ENCODE measurements around the gene SATB2. TPM values are rescaled to one million over a fixed set of nuclear protein-coding genes. Genes with fewer than 3 reads are reported as not detected.
A peak's percentile ranks its signal among the peaks of the same experiment; 100 is the strongest.

The SATB2 gene
- total RNA-seq, 1 experiment from 2014 or later: 3.0 TPM

DNA sequence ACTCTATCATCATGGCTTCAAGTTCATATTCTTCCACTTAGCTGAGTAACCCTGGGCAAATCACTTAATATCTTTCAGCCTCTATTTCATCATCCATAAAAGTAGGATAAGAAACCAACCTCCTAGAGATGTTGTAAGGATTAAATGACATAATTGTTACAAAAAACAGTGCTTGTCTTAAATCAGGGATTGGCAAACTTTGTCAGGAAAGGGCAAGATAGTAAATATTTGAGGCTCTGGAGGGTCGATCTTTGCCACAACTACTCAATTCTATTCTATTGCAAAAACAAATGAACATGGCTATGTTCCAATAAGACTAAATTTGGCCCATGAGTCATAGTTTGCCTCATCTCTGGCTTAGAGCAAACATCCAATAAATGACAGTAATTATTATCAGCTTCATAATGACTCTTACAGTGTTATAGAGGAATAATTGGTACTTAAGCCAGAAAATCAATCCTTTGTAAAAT lies 184.7 kb downstream of the SATB2 start:
- Histone ChIP-seq H3K9me3 (ENCODE audit: low read length) (no peaks in the 10 kb centered on the region), H3K36me3 (ENCODE audit: low read depth, low read length) (no peaks in the 10 kb centered on the region), H2AFZ (ENCODE audit: low read length) (no peak overlapping the region), H3K27me3 (ENCODE audit: low read length) (no peaks in the 10 kb centered on the region), H3K4me1 (ENCODE audit: insufficient read depth, low read length) (peaks cover 8% of the 10 kb centered on the region), H4K20me1 (ENCODE audit: low read length) (no peaks in the 10 kb centered on the region), H3K4me2 (ENCODE audit: low read length) (no peak overlapping the region), H3K9ac (ENCODE audit: low read length) (no peak overlapping the region), H3K9me2 (replicated peaks; ENCODE audit: low read length) (no peaks in the 10 kb centered on the region), H3K27ac (ENCODE audit: low read length) (no peak overlapping the region), H3K4me3 (ENCODE audit: low read length) (no peak overlapping the region), H3F3A (ENCODE audit: low read length, unreplicated experiment) (no peaks in the 10 kb centered on the region), H3K79me2 (ENCODE audit: low read length) (no peaks in the 10 kb centered on the region)
- ATAC-seq (no peak), DNase-seq (peak; percentile 31)
- ChIA-PET POLR2A (ENCODE audit: unreplicated experiment) (no interaction called here), CTCF (no interaction called here)
- intact Hi-C loops (cut with micrococcal nuclease): no loop called here
- TF ChIP-seq EZH2phosphoT487 (IDR thresholded peaks at IDR 0.05; ENCODE audit: borderline replicate concordance, low read length): no peak
- BruUV-seq (replicated peaks): no TSS peak

DNA sequence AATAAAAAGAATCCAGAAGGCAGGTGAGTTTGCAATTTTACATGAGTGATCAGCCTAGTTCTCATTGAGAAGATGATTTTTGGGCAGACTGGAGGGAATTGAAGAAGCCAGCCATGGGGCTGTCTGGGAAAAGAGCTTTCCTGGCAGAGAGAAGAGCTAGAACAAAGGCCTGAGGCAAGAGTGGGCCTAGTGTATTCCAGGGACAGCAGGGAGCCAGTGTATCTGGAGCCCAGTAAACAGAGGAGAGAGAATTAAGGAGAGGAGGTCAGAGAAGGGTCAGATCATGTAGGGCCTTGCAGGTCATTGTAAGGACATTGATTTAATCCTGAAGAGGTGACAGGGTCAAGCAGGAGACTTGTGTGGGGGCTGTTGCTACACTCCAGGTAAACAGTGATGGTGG lies 195.8 kb downstream of the SATB2 start:
- Histone ChIP-seq H3F3A (ENCODE audit: low read length, unreplicated experiment) (no peaks in the 10 kb centered on the region), H3K9ac (ENCODE audit: low read length) (no peak overlapping the region), H3K9me2 (replicated peaks; ENCODE audit: low read length) (no peaks in the 10 kb centered on the region), H3K27ac (ENCODE audit: low read length) (no peak overlapping the region), H4K20me1 (ENCODE audit: low read length) (no peaks in the 10 kb centered on the region), H3K27me3 (ENCODE audit: low read length) (no peaks in the 10 kb centered on the region), H3K9me3 (ENCODE audit: low read length) (no peaks in the 10 kb centered on the region), H3K4me3 (ENCODE audit: low read length) (no peak overlapping the region), H3K36me3 (ENCODE audit: low read depth, low read length) (no peaks in the 10 kb centered on the region), H3K79me2 (ENCODE audit: low read length) (no peaks in the 10 kb centered on the region), H2AFZ (ENCODE audit: low read length) (no peak overlapping the region), H3K4me1 (ENCODE audit: insufficient read depth, low read length) (no peaks in the 10 kb centered on the region), H3K4me2 (ENCODE audit: low read length) (no peak overlapping the region)
- ChIA-PET POLR2A (ENCODE audit: unreplicated experiment) (no interaction called here), CTCF (no interaction called here)
- DNase-seq (no peak), ATAC-seq (no peak)
- intact Hi-C loops (cut with micrococcal nuclease): loop anchor here (2.0 kb wide), 1 partner anchor 197 kb away; no protein-coding TSS in a partner anchor
- BruUV-seq (replicated peaks): no TSS peak
- TF ChIP-seq EZH2phosphoT487 (IDR thresholded peaks at IDR 0.05; ENCODE audit: borderline replicate concordance, low read length) (no peak), EZH2 (IDR thresholded peaks at IDR 0.05; ENCODE audit: low read length, unreplicated experiment) (no peak)
- TF ChIP-seq, protein P1, sequence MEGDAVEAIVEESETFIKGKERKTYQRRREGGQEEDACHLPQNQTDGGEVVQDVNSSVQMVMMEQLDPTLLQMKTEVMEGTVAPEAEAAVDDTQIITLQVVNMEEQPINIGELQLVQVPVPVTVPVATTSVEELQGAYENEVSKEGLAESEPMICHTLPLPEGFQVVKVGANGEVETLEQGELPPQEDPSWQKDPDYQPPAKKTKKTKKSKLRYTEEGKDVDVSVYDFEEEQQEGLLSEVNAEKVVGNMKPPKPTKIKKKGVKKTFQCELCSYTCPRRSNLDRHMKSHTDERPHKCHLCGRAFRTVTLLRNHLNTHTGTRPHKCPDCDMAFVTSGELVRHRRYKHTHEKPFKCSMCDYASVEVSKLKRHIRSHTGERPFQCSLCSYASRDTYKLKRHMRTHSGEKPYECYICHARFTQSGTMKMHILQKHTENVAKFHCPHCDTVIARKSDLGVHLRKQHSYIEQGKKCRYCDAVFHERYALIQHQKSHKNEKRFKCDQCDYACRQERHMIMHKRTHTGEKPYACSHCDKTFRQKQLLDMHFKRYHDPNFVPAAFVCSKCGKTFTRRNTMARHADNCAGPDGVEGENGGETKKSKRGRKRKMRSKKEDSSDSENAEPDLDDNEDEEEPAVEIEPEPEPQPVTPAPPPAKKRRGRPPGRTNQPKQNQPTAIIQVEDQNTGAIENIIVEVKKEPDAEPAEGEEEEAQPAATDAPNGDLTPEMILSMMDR (conservative IDR thresholded peaks at IDR 0.05; ENCODE audit: low read depth, low read length): no peak

- H3K4me1 ChIP-seq (ENCODE audit: insufficient read depth, low read length): no peaks in the 10 kb centered on the region
- BruUV-seq (replicated peaks): no TSS peak
- H3K27ac ChIP-seq (ENCODE audit: low read length): no peak overlapping the region
- H3K79me2 ChIP-seq (ENCODE audit: low read length): no peaks in the 10 kb centered on the region
- no peaks in the 10 kb centered on the region for H4K20me1 ChIP-seq (ENCODE audit: low read length)
- no peaks in the 10 kb centered on the region for H3K27me3 ChIP-seq (ENCODE audit: low read length)
- intact Hi-C loops (cut with micrococcal nuclease): loop anchor here (2.0 kb wide), 1 partner anchor 198 kb away; no protein-coding TSS in a partner anchor
- H3K4me2 ChIP-seq (ENCODE audit: low read length): no peak overlapping the region
- H3K9ac ChIP-seq (ENCODE audit: low read length): no peak overlapping the region
- DNase-seq: peak; percentile 82
- no peaks in the 10 kb centered on the region for H3F3A ChIP-seq (ENCODE audit: low read length, unreplicated experiment)
- H3K4me3 ChIP-seq (ENCODE audit: low read length): no peak overlapping the region
- no peaks in the 10 kb centered on the region for H3K9me3 ChIP-seq (ENCODE audit: low read length)
- no peak overlapping the region for H2AFZ ChIP-seq (ENCODE audit: low read length)
- H3K9me2 ChIP-seq (replicated peaks; ENCODE audit: low read length): no peaks in the 10 kb centered on the region
- POLR2A ChIA-PET (ENCODE audit: unreplicated experiment): no interaction called here
- TF ChIP-seq EZH2 (IDR thresholded peaks at IDR 0.05; ENCODE audit: low read length, unreplicated experiment) (no peak), EZH2phosphoT487 (IDR thresholded peaks at IDR 0.05; ENCODE audit: borderline replicate concordance, low read length) (no peak)
- TF ChIP-seq, protein P1 (conservative IDR thresholded peaks at IDR 0.05; ENCODE audit: low read depth, low read length): peak; percentile 38; the same call in 1 of the 2 replicates
- CTCF ChIA-PET: no interaction called here
- ATAC-seq: peak; percentile 63
- no peaks in the 10 kb centered on the region for H3K36me3 ChIP-seq (ENCODE audit: low read depth, low read length)
Observed at GRCh38 chr2:199261239-199261638, 196.5 kb downstream of the SATB2 start.
